ENCODE measurements around the gene SRD5A1.

SRD5A1 gene

GRCh38 chr5:6604946-6605345 lies 28.3 kb upstream of the SRD5A1 start:
- no peak for DNase-seq

- DNase-seq: peak; percentile 63 to 87
Measured at GRCh38 chr5:6606884-6607558, 26.2 kb upstream of the SRD5A1 start.

- no peak for DNase-seq
Measured at GRCh38 chr5:6607559-6607936, 25.7 kb upstream of the SRD5A1 start.

GRCh38 chr5:6608016-6608415 lies 25.2 kb upstream of the SRD5A1 start:
- no peak for DNase-seq

GRCh38 chr5:6611334-6612256 lies 21.6 kb upstream of the SRD5A1 start:
- no peak for DNase-seq

- no peak for DNase-seq
Measured at GRCh38 chr5:6615034-6615815, 18.0 kb upstream of the SRD5A1 start.

GRCh38 chr5:6616632-6617031 lies 16.6 kb upstream of the SRD5A1 start:
- DNase-seq: no peak

GRCh38 chr5:6623228-6623627 lies 10.0 kb upstream of the SRD5A1 start:
- DNase-seq: no peak

GRCh38 chr5:6623941-6624340 lies 9.3 kb upstream of the SRD5A1 start:
- no peak for DNase-seq

GRCh38 chr5:6626508-6626907 lies 6.7 kb upstream of the SRD5A1 start:
- DNase-seq: no peak

- DNase-seq: peak; percentile 68 to 71
Measured at GRCh38 chr5:6631441-6631840, 1.8 kb upstream of the SRD5A1 start.

GRCh38 chr5:6632324-6632887 lies 834 bp upstream of the SRD5A1 start:
- peak; percentile 22 to 39 for DNase-seq

GRCh38 chr5:6633469-6634245 lies 417 bp downstream of the SRD5A1 start:
- peak in 1 of 2 experiments; percentile 32 for DNase-seq

GRCh38 chr5:6634306-6634705 lies 1.1 kb downstream of the SRD5A1 start:
- DNase-seq: peak; percentile 67 to 71

- no peak for DNase-seq
Measured at GRCh38 chr5:6634788-6635430, 1.7 kb downstream of the SRD5A1 start.

- DNase-seq: no peak
Measured at GRCh38 chr5:6636293-6636692, 3.1 kb downstream of the SRD5A1 start.

GRCh38 chr5:6637022-6637421 lies 3.8 kb downstream of the SRD5A1 start:
- no peak for DNase-seq

- no peak for DNase-seq
Measured at GRCh38 chr5:6637590-6637989, 4.3 kb downstream of the SRD5A1 start.

GRCh38 chr5:6638236-6638635 lies 5.0 kb downstream of the SRD5A1 start:
- DNase-seq: no peak

- DNase-seq: no peak
Measured at GRCh38 chr5:6642655-6643054, 9.4 kb downstream of the SRD5A1 start.

GRCh38 chr5:6644794-6645241 lies 11.6 kb downstream of the SRD5A1 start:
- DNase-seq: no peak

Data from Kasumi-1 (cell line).